ENCODE data around the gene ECT2. TPM values are rescaled to one million over a fixed set of nuclear protein-coding genes. Genes with fewer than 3 reads are reported as not detected.
A peak's percentile ranks its signal among the peaks of the same experiment; 100 is the strongest.

The ECT2 gene
- total RNA-seq, 1 experiment from 2014 or later: 81.3 TPM

GRCh38 chr3:172710664-172711453, 39.7 kb upstream of the ECT2 start, which contains the start of gene NCEH1:
TSS of gene NCEH1 (minus strand) at chr3:172711067. CDS start at chr3:172710984, 83 bp downstream.
- Mint-ChIP-seq H3K27me3 (ENCODE audit: low read depth) (peaks cover 16% of the 10 kb centered on the region), H3K9me3 (no peaks in the 10 kb centered on the region), H3K4me3 (peak within 1 kb of the TSS; percentile 94 to 95), H3K27ac (peak within 1 kb of the TSS in 1 of 3 experiments; percentile 68; a peak in 4 of 7 replicates), H3K4me1 (peaks cover 13 to 21% of the 10 kb centered on the region in 2 experiments), H3K36me3 (ENCODE audit: insufficient read depth in 1 of 3, low read depth in 3 of 3) (no peaks in the 10 kb centered on the region)
- H3K79me1 ChIP-seq (ENCODE audit: insufficient read depth, low read depth, low read length, poor library complexity, severe bottlenecking): no peaks in the 10 kb centered on the region
- H3K9me3 ChIP-seq (ENCODE audit: control insufficient read depth, low read depth, low read length): no peaks in the 10 kb centered on the region
- no peak within 1 kb of the TSS for H3K18ac ChIP-seq (ENCODE audit: insufficient read length, low read depth, low read length)
- H4K91ac ChIP-seq (ENCODE audit: insufficient read length, low read depth, low read length): no peak within 1 kb of the TSS
- H3K79me2 ChIP-seq (ENCODE audit: insufficient read depth, low read length): no peaks in the 10 kb centered on the region
- DNase-seq: peak; percentile 97
- no peak within 1 kb of the TSS for H3K27ac ChIP-seq (ENCODE audit: insufficient read length, low read depth, low read length)
- no peak within 1 kb of the TSS for H2BK15ac ChIP-seq (ENCODE audit: low read depth, low read length)
- WGBS (ENCODE audit: extremely low coverage, insufficient read length, low lambda C conversion rate): no CpG with 5 or more reads among the region's 41 CpGs
- H2BK12ac ChIP-seq (ENCODE audit: insufficient read length, low read depth, low read length): no peak within 1 kb of the TSS
- H3K4ac ChIP-seq (ENCODE audit: low read depth, low read length): no peak within 1 kb of the TSS
- H3K4me1 ChIP-seq (ENCODE audit: insufficient read depth, low read length): no peaks in the 10 kb centered on the region
- no peak within 1 kb of the TSS for H3T11ph ChIP-seq (ENCODE audit: low read length)
- H3K4me2 ChIP-seq (ENCODE audit: insufficient read depth, insufficient read length, low read length): peak within 1 kb of the TSS; percentile 90
- H4K8ac ChIP-seq (replicated peaks; ENCODE audit: insufficient read length, low read depth, low read length): no peak within 1 kb of the TSS
- H4K20me1 ChIP-seq (ENCODE audit: control insufficient read depth, insufficient read depth, insufficient read length): no peaks in the 10 kb centered on the region
- peak within 1 kb of the TSS; percentile 81 for H2AFZ ChIP-seq (ENCODE audit: low read length)
- no peak within 1 kb of the TSS for H2BK120ac ChIP-seq (ENCODE audit: low read depth, low read length, poor library complexity, severe bottlenecking)
- H2BK5ac ChIP-seq (ENCODE audit: insufficient read length, low read length): no peak within 1 kb of the TSS
- peak within 1 kb of the TSS; percentile 32 for H3K9ac ChIP-seq (ENCODE audit: extremely low read depth, insufficient read length, low read length)
- TF ChIP-seq, protein P1, sequence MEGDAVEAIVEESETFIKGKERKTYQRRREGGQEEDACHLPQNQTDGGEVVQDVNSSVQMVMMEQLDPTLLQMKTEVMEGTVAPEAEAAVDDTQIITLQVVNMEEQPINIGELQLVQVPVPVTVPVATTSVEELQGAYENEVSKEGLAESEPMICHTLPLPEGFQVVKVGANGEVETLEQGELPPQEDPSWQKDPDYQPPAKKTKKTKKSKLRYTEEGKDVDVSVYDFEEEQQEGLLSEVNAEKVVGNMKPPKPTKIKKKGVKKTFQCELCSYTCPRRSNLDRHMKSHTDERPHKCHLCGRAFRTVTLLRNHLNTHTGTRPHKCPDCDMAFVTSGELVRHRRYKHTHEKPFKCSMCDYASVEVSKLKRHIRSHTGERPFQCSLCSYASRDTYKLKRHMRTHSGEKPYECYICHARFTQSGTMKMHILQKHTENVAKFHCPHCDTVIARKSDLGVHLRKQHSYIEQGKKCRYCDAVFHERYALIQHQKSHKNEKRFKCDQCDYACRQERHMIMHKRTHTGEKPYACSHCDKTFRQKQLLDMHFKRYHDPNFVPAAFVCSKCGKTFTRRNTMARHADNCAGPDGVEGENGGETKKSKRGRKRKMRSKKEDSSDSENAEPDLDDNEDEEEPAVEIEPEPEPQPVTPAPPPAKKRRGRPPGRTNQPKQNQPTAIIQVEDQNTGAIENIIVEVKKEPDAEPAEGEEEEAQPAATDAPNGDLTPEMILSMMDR (conservative IDR thresholded peaks at IDR 0.05): peak; percentile 79
- H4K5ac ChIP-seq (ENCODE audit: insufficient read length, low read depth, low read length): no peak within 1 kb of the TSS
- H3K23me2 ChIP-seq (ENCODE audit: insufficient read length, low read depth, low read length, poor library complexity, severe bottlenecking): peaks cover 10% of the 10 kb centered on the region
- H3K27me3 ChIP-seq (ENCODE audit: insufficient read depth, low read length): no peaks in the 10 kb centered on the region
- H3K56ac ChIP-seq (ENCODE audit: insufficient read length, low read depth, low read length): no peak within 1 kb of the TSS
- H2AK5ac ChIP-seq (ENCODE audit: insufficient read length, low read length): no peak within 1 kb of the TSS
- H2BK20ac ChIP-seq (ENCODE audit: low read depth, low read length, poor library complexity, severe bottlenecking): no peak within 1 kb of the TSS
- H3K14ac ChIP-seq (ENCODE audit: insufficient read depth, low read length): 0 out of 2 replicates have a peak within 1 kb of the TSS, but pooled peaks have one; percentile 59
- no peak within 1 kb of the TSS for H3K23ac ChIP-seq (ENCODE audit: insufficient read length, low read depth, low read length)
